AML-193 (cell line): ENCODE data around the gene COX11.

Source experiments
- DNase-seq, 2 experiments: peaks; one replicate each; lab custom pipeline; 2025; lab: John Stamatoyannopoulos, UW

Gene COX11

GRCh38 chr17:54967621-54968261, 713 bp downstream of the COX11 start:
- DNase-seq: no peak

DNA sequence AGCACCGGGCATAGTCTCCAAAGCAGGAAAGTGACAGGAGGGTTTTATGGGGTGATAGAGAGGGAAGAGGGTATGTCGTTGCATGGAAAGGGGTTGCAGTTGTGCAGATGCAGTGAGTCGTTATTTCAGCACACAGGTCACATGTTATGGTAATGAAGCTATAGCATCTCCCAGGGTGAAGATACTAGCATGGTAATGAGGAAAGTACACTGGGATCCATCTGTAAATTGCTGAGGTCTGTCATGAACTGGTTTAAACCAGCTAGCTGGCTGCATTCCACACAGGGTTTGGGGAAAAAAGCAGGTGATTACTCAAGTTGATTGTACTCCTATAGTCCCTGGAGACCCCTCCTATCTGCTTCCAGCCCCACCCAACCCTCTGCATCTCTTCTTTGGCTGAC, 11.7 kb downstream of the COX11 start:
- DNase-seq: no peak

- DNase-seq: no peak
Measured at GRCh38 chr17:54951286-54951685, 17.2 kb downstream of the COX11 start.

- DNase-seq: no peak
Measured at GRCh38 chr17:54950116-54950515, 18.3 kb downstream of the COX11 start.

DNA sequence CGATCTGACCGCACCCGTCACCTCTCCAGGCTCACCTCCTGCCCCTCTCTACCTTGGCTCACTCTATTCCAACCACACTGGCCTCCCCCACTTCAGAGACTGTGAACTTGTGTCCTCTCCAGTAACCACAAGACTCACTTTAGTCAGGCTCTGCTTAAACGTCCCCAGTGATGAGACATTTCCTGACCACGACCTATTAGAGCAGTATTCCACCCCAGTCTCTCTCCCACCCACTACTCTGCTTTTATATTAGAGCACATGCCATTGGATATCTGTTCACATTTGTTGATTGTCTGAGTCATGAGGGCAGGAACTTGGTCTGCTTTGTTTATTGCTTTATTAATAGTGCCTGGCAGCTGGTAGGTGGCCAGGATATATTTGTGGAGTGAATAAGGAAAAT, 20.1 kb downstream of the COX11 start:
- DNase-seq: no peak

DNA sequence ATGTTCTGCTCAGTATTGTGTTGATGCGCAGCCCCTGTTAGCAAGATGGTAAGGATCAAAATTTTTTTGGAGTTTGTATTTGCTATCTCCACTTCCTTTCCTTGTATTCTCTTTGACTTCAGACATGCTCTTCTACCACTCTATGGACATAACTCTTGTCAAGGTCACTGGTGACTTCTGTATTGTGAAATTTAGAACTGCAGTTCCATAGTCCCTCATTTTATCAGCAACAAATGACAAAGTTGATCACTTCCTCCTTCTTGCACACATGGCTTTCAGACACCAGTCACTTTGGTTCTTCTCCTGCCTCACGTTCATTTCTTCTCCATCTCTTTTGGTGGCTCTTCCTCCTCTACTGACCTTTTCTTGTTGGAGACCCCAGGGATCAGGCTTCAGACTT, 21.1 kb downstream of the COX11 start:
- DNase-seq: no peak

GRCh38 chr17:54945671-54946070, 22.8 kb downstream of the COX11 start:
- DNase-seq: no peak

GRCh38 chr17:54945231-54945630, 23.2 kb downstream of the COX11 start:
- DNase-seq: no peak

- no peak for DNase-seq
Measured at GRCh38 chr17:54944796-54945195, 23.7 kb downstream of the COX11 start.

DNA sequence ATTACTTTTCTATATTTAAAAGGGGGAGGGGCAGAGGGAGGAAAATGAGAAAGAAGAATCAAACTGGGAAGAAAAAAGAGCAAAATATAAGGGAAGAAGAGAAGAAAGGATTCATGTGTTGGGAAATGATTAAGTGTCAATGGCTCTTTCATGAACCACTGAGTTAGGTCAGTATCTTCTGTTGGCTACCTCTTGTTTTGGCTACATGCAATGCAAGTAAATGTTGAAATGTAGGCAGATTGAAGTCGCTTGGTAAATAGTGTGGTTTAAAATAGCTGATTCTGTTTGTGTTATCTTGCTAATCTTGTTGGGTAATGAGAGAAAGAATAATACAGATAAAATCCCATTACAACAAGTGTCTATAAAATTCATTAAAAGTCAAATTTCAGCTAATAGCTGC, 27.2 kb downstream of the COX11 start:
- no peak for DNase-seq

- DNase-seq: no peak
Measured at GRCh38 chr17:54937426-54937825, 31.0 kb downstream of the COX11 start.

- no peak for DNase-seq
Measured at GRCh38 chr17:54937018-54937417, 31.4 kb downstream of the COX11 start.

- DNase-seq: no peak
Measured at GRCh38 chr17:54935471-54935870, 33.0 kb downstream of the COX11 start.

GRCh38 chr17:54933921-54934320, 34.5 kb downstream of the COX11 start:
- DNase-seq: no peak

GRCh38 chr17:54932711-54933110, 35.7 kb downstream of the COX11 start:
- DNase-seq: no peak

GRCh38 chr17:54927525-54927924, 40.9 kb downstream of the COX11 start:
- DNase-seq: no peak

DNA sequence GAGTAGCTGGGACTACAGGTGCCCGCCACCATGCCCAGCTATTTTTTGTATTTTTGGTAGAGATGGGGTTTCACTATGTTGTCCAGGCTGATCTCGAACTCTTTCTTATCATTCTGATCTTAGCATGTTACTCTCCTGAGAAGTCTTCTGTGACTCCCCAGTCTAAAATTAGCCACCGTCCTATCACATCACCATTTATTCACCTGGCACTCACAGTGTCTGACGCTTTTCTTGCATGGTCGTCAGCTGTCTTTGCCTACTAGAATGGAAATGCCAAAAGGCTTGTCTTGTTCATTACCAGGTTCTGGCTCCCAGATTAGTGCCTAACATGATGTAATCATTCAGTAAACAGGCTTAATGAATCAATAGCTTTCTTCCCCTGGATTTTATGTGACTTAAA, 44.0 kb downstream of the COX11 start:
- no peak for DNase-seq

DNA sequence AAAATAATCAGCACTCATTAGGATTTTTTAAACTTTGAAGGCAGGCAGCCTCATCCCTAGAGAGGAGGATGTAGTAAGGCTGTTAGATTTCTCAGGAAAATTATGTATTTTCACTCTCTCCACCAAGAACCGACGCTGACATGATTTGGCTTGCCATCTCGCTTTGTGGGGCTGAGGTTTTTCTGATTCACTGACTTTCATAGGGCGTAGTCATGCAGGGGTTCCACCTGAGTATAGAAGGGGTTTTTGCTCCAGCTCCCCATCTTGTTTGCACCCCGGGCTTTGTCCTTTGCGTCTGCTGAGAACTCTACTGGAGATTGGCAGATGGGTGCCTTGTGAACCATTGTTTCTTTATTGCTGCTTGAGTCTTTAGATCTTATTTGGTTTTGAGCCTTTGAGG, 47.6 kb downstream of the COX11 start:
- DNase-seq: no peak

- no peak for DNase-seq
Measured at GRCh38 chr17:54919425-54919824, 49.0 kb downstream of the COX11 start.

- DNase-seq: no peak
Measured at GRCh38 chr17:54916721-54917120, 51.7 kb downstream of the COX11 start.
